H1 (cell line): Measurements from ENCODE around the gene VPS72. TPM values are rescaled to one million over a fixed set of nuclear protein-coding genes. Genes with fewer than 3 reads are reported as not detected.

Experiments
- CTCF ChIA-PET: fragments of 300-600 bp; sonication (Branson Sonifier 250); formaldehyde crosslinking; loops from one replicate; lab custom pipeline; 2021; ENCODE audit not compliant: partially characterized antibody; lab: Charles Lee
- POLR2A ChIA-PET: fragments of 300-600 bp; sonication (Branson Sonifier 250); formaldehyde crosslinking; loops from one replicate; lab custom pipeline; 2021; ENCODE audit warnings: inconsistent platforms; ENCODE audit not compliant: partially characterized antibody; lab: Charles Lee
- DNase-seq, 2 experiments: peaks; one replicate each; pipeline versions ENCODE4 v3.0.0 to v3.0.0-alpha.2; 2010 to 2022; ENCODE audit warnings: low spot score in 2 of 2, low read depth in 1 of 2, mixed read lengths in 1 of 2
- FAIRE-seq: peaks from 2 replicates; lab custom pipeline; 2011; peaks lifted over from hg19 to GRCh38; lab: Jason Lieb, UNC
- H2AFZ ChIP-seq: 2 replicates; pipeline ENCODE4 v1.8.1; 2012; ENCODE audit warnings: low read length, inconsistent platforms
- H2AK5ac ChIP-seq: 2 replicates; pipeline ENCODE4 v1.6.1; 2013; ENCODE audit warnings: low read depth, low read length
- H2BK120ac ChIP-seq: replicated peaks from 2 replicates; pipeline ENCODE3; 2013; ENCODE audit warnings: low read depth, low read length, inconsistent platforms
- H2BK12ac ChIP-seq: 2 replicates; pipeline ENCODE4 v1.6.1; 2013; ENCODE audit warnings: low read depth, low read length
- H2BK15ac ChIP-seq: 2 replicates; pipeline ENCODE4 v1.6.1; 2013; ENCODE audit warnings: low read length
- H2BK20ac ChIP-seq: 2 replicates; pipeline ENCODE4 v1.6.1; 2013; ENCODE audit warnings: low read length
- H2BK5ac ChIP-seq: 2 replicates; pipeline ENCODE4 v1.6.1; 2013; ENCODE audit warnings: low read depth, low read length
- H3K14ac ChIP-seq: 2 replicates; pipeline ENCODE4 v1.6.1; 2013; ENCODE audit warnings: inconsistent platforms; ENCODE audit not compliant: insufficient read length
- H3K18ac ChIP-seq: 2 replicates; pipeline ENCODE4 v1.6.1; 2013; ENCODE audit warnings: low read length; ENCODE audit errors: extremely low read depth
- H3K23ac ChIP-seq: 2 replicates; pipeline ENCODE4 v1.6.1; 2013; ENCODE audit warnings: inconsistent platforms; ENCODE audit not compliant: insufficient read length
- H3K23me2 ChIP-seq: 2 replicates; pipeline ENCODE4 v1.6.1; 2013; ENCODE audit warnings: low read depth, low read length
- H3K27ac ChIP-seq: 2 replicates; pipeline ENCODE4 v1.6.1; 2011; ENCODE audit warnings: low read depth, low read length, inconsistent platforms
- H3K27me3 ChIP-seq, 4 experiments: replicated peaks in 1 of 4; 1 replicate in 1 of 4; 2 replicates in 3 of 4; pipeline versions ENCODE4 v1.6.1 to v1.8.1; 2011 to 2013; ENCODE audit warnings: low read length in 3 of 4, mild to moderate bottlenecking in 3 of 4, inconsistent platforms in 2 of 4, mixed read lengths in 2 of 4, moderate library complexity in 1 of 4; ENCODE audit not compliant: control insufficient read depth in 3 of 4, insufficient read depth in 3 of 4; ENCODE audit errors: extremely low read depth in 1 of 4
- H3K36me3 ChIP-seq, 4 experiments: 2 replicates each; pipeline versions ENCODE4 v1.6.1 to v1.8.1; 2011 to 2013; ENCODE audit warnings: mild to moderate bottlenecking in 4 of 4, low read length in 3 of 4, moderate library complexity in 2 of 4, control low read depth in 1 of 4, inconsistent platforms in 1 of 4; ENCODE audit not compliant: insufficient read depth in 4 of 4, control insufficient read depth in 2 of 4
- H3K4ac ChIP-seq: replicated peaks from 2 replicates; pipeline ENCODE3; 2013; ENCODE audit warnings: low read length, low read depth, mixed read lengths, inconsistent platforms; ENCODE audit not compliant: insufficient read length
- H3K4me1 ChIP-seq, 4 experiments: replicated peaks in 1 of 4; 1 replicate in 1 of 4; 2 replicates in 3 of 4; pipeline versions ENCODE4 v1.6.1 to v1.8.1; 2011 to 2013; ENCODE audit warnings: low read length in 3 of 4, inconsistent platforms in 2 of 4, mixed read lengths in 1 of 4; ENCODE audit not compliant: insufficient read depth in 4 of 4, control insufficient read depth in 3 of 4
- H3K4me2 ChIP-seq, 2 experiments: 2 replicates each; pipeline versions ENCODE4 v1.6.1 to v1.8.1; 2011 to 2013; ENCODE audit warnings: low read depth in 2 of 2, low read length in 2 of 2, control low read depth in 1 of 2, inconsistent platforms in 1 of 2, mild to moderate bottlenecking in 1 of 2; ENCODE audit not compliant: insufficient read depth in 1 of 2
- H3K4me3 ChIP-seq, 4 experiments: fragments of 200-600, 300-600 bp in 1 of 4; sonication (generic), shearing (Covaris generic), sonication (Bioruptor Twin) in 1 of 4; 2 replicates each; pipeline versions ENCODE4 v1.5.1 to v1.8.1; 2011 to 2016; ENCODE audit warnings: low read length in 4 of 4, low read depth in 3 of 4, control low read depth in 2 of 4, inconsistent platforms in 2 of 4, mild to moderate bottlenecking in 2 of 4, mixed read lengths in 1 of 4, moderate library complexity in 1 of 4; ENCODE audit not compliant: insufficient read depth in 2 of 4; ENCODE audit errors: extremely low read depth in 1 of 4
- H3K56ac ChIP-seq: replicated peaks from 2 replicates; pipeline ENCODE3; 2013; ENCODE audit warnings: low read depth, mild to moderate bottlenecking, mixed read lengths, low read length, inconsistent platforms; ENCODE audit not compliant: insufficient read length
- H3K79me1 ChIP-seq: 2 replicates; pipeline ENCODE4 v1.6.1; 2013; ENCODE audit warnings: low read depth, low read length, control low read depth
- H3K79me2 ChIP-seq, 2 experiments: 2 replicates each; pipeline versions ENCODE4 v1.6.1 to v1.8.1; 2012 to 2013; ENCODE audit warnings: low read length in 2 of 2, mild to moderate bottlenecking in 2 of 2, inconsistent platforms in 1 of 2; ENCODE audit not compliant: insufficient read depth in 2 of 2, control insufficient read depth in 1 of 2
- H3K9ac ChIP-seq, 4 experiments: replicated peaks in 1 of 4; 1 replicate in 1 of 4; 2 replicates in 3 of 4; pipeline versions ENCODE4 v1.6.1 to v1.8.1; 2011 to 2013; ENCODE audit warnings: low read depth in 3 of 4, low read length in 3 of 4, control low read depth in 2 of 4, mild to moderate bottlenecking in 2 of 4, moderate library complexity in 2 of 4, inconsistent platforms in 1 of 4; ENCODE audit errors: extremely low read depth in 1 of 4
- H3K9me3 ChIP-seq, 2 experiments: 2 replicates each; pipeline versions ENCODE4 v1.6.1 to v1.8.1; 2012 to 2013; ENCODE audit warnings: mild to moderate bottlenecking in 2 of 2, moderate library complexity in 2 of 2, control low read depth in 1 of 2, inconsistent platforms in 1 of 2, low read depth in 1 of 2, low read length in 1 of 2, mixed read lengths in 1 of 2; ENCODE audit not compliant: insufficient read depth in 2 of 2
- H4K20me1 ChIP-seq, 2 experiments: replicated peaks in 1 of 2; 2 replicates each; pipeline versions ENCODE3 to v1.8.1; 2011 to 2013; ENCODE audit warnings: inconsistent platforms in 2 of 2, low read length in 2 of 2, mild to moderate bottlenecking in 1 of 2; ENCODE audit not compliant: insufficient read depth in 2 of 2, control insufficient read depth in 1 of 2
- H4K5ac ChIP-seq: 2 replicates; pipeline ENCODE4 v1.6.1; 2013; ENCODE audit warnings: low read length, low read depth, mixed read lengths, inconsistent platforms; ENCODE audit not compliant: insufficient read length
- H4K8ac ChIP-seq: 2 replicates; pipeline ENCODE4 v1.8.0; 2013; ENCODE audit warnings: mild to moderate bottlenecking, moderate library complexity, low read length, inconsistent platforms; ENCODE audit not compliant: insufficient read depth; ENCODE audit errors: extremely low read depth
- H4K91ac ChIP-seq: replicated peaks from 2 replicates; pipeline ENCODE3; 2013; ENCODE audit warnings: low read length, mixed read lengths, inconsistent platforms; ENCODE audit not compliant: insufficient read length
- BACH1 ChIP-seq: IDR thresholded peaks from 2 replicates; pipeline ENCODE4 v1.6.1; 2012; ENCODE audit warnings: low read length, improper control_type of control experiment
- E2F6 ChIP-seq: IDR thresholded peaks from 2 replicates; pipeline ENCODE4 v1.6.1; 2012; ENCODE audit warnings: inconsistent platforms
- GABPA ChIP-seq: IDR thresholded peaks from 2 replicates; pipeline ENCODE4 v1.6.1; 2011; ENCODE audit warnings: mild to moderate bottlenecking, low read length, moderate library complexity, borderline replicate concordance; ENCODE audit not compliant: insufficient read depth
- NANOG ChIP-seq: IDR thresholded peaks from 2 replicates; pipeline ENCODE4 v1.6.1; 2011; ENCODE audit warnings: low read length, low read depth, mild to moderate bottlenecking, inconsistent platforms; ENCODE audit not compliant: insufficient read depth, poor library complexity, severe bottlenecking
- SIX5 ChIP-seq: IDR thresholded peaks from 2 replicates; pipeline ENCODE4 v1.6.1; 2011; ENCODE audit warnings: mild to moderate bottlenecking, low read depth, low read length
- TCF12 ChIP-seq: IDR thresholded peaks from 2 replicates; pipeline ENCODE4 v1.6.1; 2011; ENCODE audit warnings: low read depth, mild to moderate bottlenecking, low read length
- WGBS, 2 experiments: shearing (Covaris generic) in 1 of 2; methylation state at CpG; one replicate each; pipeline versions ENCODE4 v1.1.6 to v1.1.7; 2013 to 2015; ENCODE audit warnings: low lambda C conversion rate in 2 of 2, mixed read lengths in 2 of 2, inconsistent platforms in 1 of 2, low coverage in 1 of 2, missing lambda C conversion rate in 1 of 2; ENCODE audit not compliant: insufficient replicate concordance in 2 of 2, insufficient coverage in 1 of 2, insufficient read length in 1 of 2; ENCODE audit errors: extremely low coverage in 1 of 2, missing lambda C conversion rate in 1 of 2; 5-methylcytosine and 5-hydroxymethylcytosine counted together
- polyA plus RNA-seq, 7 experiments: library from polyadenylated mRNA; depleted of rRNA in 3 of 7; stranded (reverse) in 5 of 7; unstranded in 2 of 7; fragments of >200 nt in 5 of 7; fragments of 200-250 nt in 2 of 7; gene quantifications; 1 replicate in 5 of 7; 2 replicates in 1 of 7; 4 replicates in 1 of 7; pipeline versions ENCODE4 v1.2.1 to v1.2.3, GENCODE V29; 2011 to 2013; ENCODE audit warnings: missing spikeins in 2 of 7, mixed read lengths in 2 of 7
- total RNA-seq: library from RNA; stranded (reverse); fragmentation: NEBNext Ultra II Directional; extraction: Animal tissue kit (Norgen Biotek cat#: 25700); gene quantifications from 2 replicates; pipeline ENCODE4 v1.2.1, GENCODE V29; 2021

Gene VPS72
- total and polyA plus RNA-seq, 2 of the 8 experiments (the other 6 are each of a cell fraction or from before 2014, with no cell fraction given): 86.6 to 121 TPM

- 88% methylated on average over 5 of the region's 5 CpGs; no CpG with 5 or more reads in 1 of the 2 experiments for WGBS, 2 experiments
- Histone ChIP-seq H3K36me3 (peaks cover 0 to 18% (median 6%) of the 10 kb centered on the region in 4 experiments; a peak in 4 of 8 replicates), H2BK12ac (no peak overlapping the region), H3K4me3 (no peak overlapping the region), H4K91ac (no peak overlapping the region), H3K14ac (no peak overlapping the region), H3K9me3 (no peaks in the 10 kb centered on the region), H2AK5ac (no peak overlapping the region), H4K20me1 (no peaks in the 10 kb centered on the region), H2BK120ac (no peak overlapping the region), H4K5ac (no peak overlapping the region), H3K4ac (no peak overlapping the region), H2BK5ac (no peak overlapping the region; the same call in 1 of the 2 replicates), H3K23ac (no peak overlapping the region), H2AFZ (no peak overlapping the region), H3K9ac (no peak overlapping the region), H2BK15ac (no peak overlapping the region), H3K27me3 (no peaks in the 10 kb centered on the region), H2BK20ac (no peak overlapping the region), H3K18ac (no peak overlapping the region), H3K23me2 (no peaks in the 10 kb centered on the region), H4K8ac (no peak overlapping the region), H3K4me2 (no peak overlapping the region), H3K79me1 (no peaks in the 10 kb centered on the region), H3K4me1 (no peaks in the 10 kb centered on the region), H3K27ac (no peak overlapping the region), H3K56ac (no peak overlapping the region), H3K79me2 (no peaks in the 10 kb centered on the region)
- no peak for FAIRE-seq
- CTCF ChIA-PET: interaction anchor here (0.7 to 11.8 kb wide), 12 partner anchors 10 to 163 kb away, joined by 3 to 285 read pairs (median 4); partner anchors contain the start of genes C1orf56, GABPB2 and TMOD4
- no peak for DNase-seq
- POLR2A ChIA-PET: interaction anchor here (0.9 to 1.6 kb wide), 3 partner anchors 9 to 110 kb away, joined by 3 to 5 read pairs (median 4); partner anchors contain the start of gene C1orf56
- TF ChIP-seq SIX5 (no peak), NANOG (no peak), TCF12 (no peak), BACH1 (no peak), E2F6 (no peak), GABPA (no peak)
These were observed 31.7 kb downstream of the VPS72 start for GRCh38 chr1:151158326-151158725.
